ENCODE results near the gene ADAMTS15. TPM values are rescaled to one million over a fixed set of nuclear protein-coding genes. Genes with fewer than 3 reads are reported as not detected.

Gene ADAMTS15
- total RNA-seq, 3 donors from 2014 or later: 17.9 to 22.6 (median 21.9) TPM

GRCh38 chr11:130480186-130480585 is 31.7 kb downstream of the ADAMTS15 start:
- H3K27me3 ChIP-seq: no peaks in the 10 kb centered on the region
- intact Hi-C loops (cut with DNase I; ENCODE audit: low total_unique reads): no loop called here
- peaks cover 0 to 10% of the 10 kb centered on the region in 2 donors for H3K4me1 ChIP-seq
- no peak for DNase-seq (ENCODE audit: low spot score in 2 of 2)
- TF ChIP-seq POLR2AphosphoS5 (IDR thresholded peaks at IDR 0.05) (no peak), POLR2A (IDR thresholded peaks at IDR 0.05) (no peak), CTCF (IDR thresholded peaks at IDR 0.05) (no peak)
- peak overlapping the region; percentile 33 to 92 for H3K27ac ChIP-seq
- no peaks in the 10 kb centered on the region for H3K9me3 ChIP-seq
- H3K4me3 ChIP-seq: no peak overlapping the region
- H3K36me3 ChIP-seq: no peaks in the 10 kb centered on the region

- DNase-seq (ENCODE audit: low spot score in 2 of 2): no peak
- Histone ChIP-seq H3K4me1 (peaks cover 0 to 10% of the 10 kb centered on the region in 2 donors), H3K4me3 (no peak overlapping the region), H3K9me3 (no peaks in the 10 kb centered on the region), H3K27me3 (no peaks in the 10 kb centered on the region), H3K36me3 (no peaks in the 10 kb centered on the region), H3K27ac (peak overlapping the region in 1 of 2 donors; percentile 92)
- intact Hi-C loops (cut with DNase I; ENCODE audit: low total_unique reads): no loop called here
- TF ChIP-seq POLR2A (IDR thresholded peaks at IDR 0.05) (no peak), POLR2AphosphoS5 (IDR thresholded peaks at IDR 0.05) (no peak), CTCF (IDR thresholded peaks at IDR 0.05) (no peak)
Observed at GRCh38 chr11:130480711-130481140, 32.3 kb downstream of the ADAMTS15 start.

- Histone ChIP-seq H3K27ac (no peak overlapping the region), H3K4me1 (peaks cover 0 to 3% of the 10 kb centered on the region in 2 donors), H3K36me3 (no peaks in the 10 kb centered on the region), H3K9me3 (no peaks in the 10 kb centered on the region), H3K4me3 (no peak overlapping the region), H3K27me3 (no peaks in the 10 kb centered on the region)
- intact Hi-C loops (cut with DNase I; ENCODE audit: low total_unique reads): no loop called here
- no peak for DNase-seq (ENCODE audit: low spot score in 2 of 2)
- TF ChIP-seq POLR2AphosphoS5 (IDR thresholded peaks at IDR 0.05) (no peak), CTCF (IDR thresholded peaks at IDR 0.05) (no peak), POLR2A (IDR thresholded peaks at IDR 0.05) (no peak)
Observed at GRCh38 chr11:130483124-130483523, 34.7 kb downstream of the ADAMTS15 start.

GRCh38 chr11:130485983-130486382 is 37.5 kb downstream of the ADAMTS15 start:
- intact Hi-C loops (cut with DNase I; ENCODE audit: low total_unique reads): no loop called here
- no peaks in the 10 kb centered on the region for H3K36me3 ChIP-seq
- no peak overlapping the region for H3K27ac ChIP-seq
- no peaks in the 10 kb centered on the region for H3K4me1 ChIP-seq
- TF ChIP-seq POLR2AphosphoS5 (IDR thresholded peaks at IDR 0.05) (no peak), POLR2A (IDR thresholded peaks at IDR 0.05) (no peak), CTCF (IDR thresholded peaks at IDR 0.05) (no peak)
- H3K9me3 ChIP-seq: no peaks in the 10 kb centered on the region
- no peaks in the 10 kb centered on the region for H3K27me3 ChIP-seq
- no peak for DNase-seq (ENCODE audit: low spot score in 2 of 2)
- no peak overlapping the region for H3K4me3 ChIP-seq

- Histone ChIP-seq H3K4me1 (no peaks in the 10 kb centered on the region), H3K27ac (no peak overlapping the region), H3K4me3 (no peak overlapping the region), H3K27me3 (no peaks in the 10 kb centered on the region), H3K36me3 (no peaks in the 10 kb centered on the region), H3K9me3 (no peaks in the 10 kb centered on the region)
- intact Hi-C loops (cut with DNase I; ENCODE audit: low total_unique reads): no loop called here
- no peak for TF ChIP-seq POLR2AphosphoS5 (IDR thresholded peaks at IDR 0.05)
- no peak for TF ChIP-seq POLR2A (IDR thresholded peaks at IDR 0.05)
- no peak for TF ChIP-seq CTCF (IDR thresholded peaks at IDR 0.05)
- no peak for DNase-seq (ENCODE audit: low spot score in 2 of 2)
Observed at GRCh38 chr11:130486391-130486836, 38.0 kb downstream of the ADAMTS15 start.

Data from breast epithelium (tissue), 4 donors.